Measurements from ENCODE around the gene CLIP1.

The CLIP1 gene

DNA sequence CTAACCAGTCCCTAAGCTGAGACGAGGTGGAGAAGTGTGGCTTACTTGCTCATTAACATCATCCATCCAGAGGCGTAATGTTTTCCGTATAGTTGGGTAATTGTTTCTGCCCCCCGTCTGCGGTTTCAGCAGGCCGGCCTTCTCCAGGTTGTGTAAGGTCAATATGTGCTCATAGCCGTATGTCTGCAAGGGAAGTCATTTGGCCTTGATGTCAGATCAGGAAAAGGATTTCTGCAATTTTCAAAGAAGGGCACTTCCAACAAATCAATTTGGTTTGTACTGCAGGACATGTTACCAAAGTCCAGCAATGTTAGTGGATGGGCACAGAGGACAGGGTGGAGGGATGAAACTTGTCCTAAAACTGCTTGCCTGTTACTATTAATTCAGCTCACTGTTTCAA is 186.7 kb downstream of the CLIP1 start:
- Histone ChIP-seq H3K27me3 (ENCODE audit: insufficient read depth, low read depth) (no peaks in the 10 kb centered on the region), H3K27ac (no peak overlapping the region), H3K36me3 (ENCODE audit: insufficient read depth) (no peaks in the 10 kb centered on the region), H3K9ac (no peak overlapping the region), H2AFZ (ENCODE audit: low read depth) (no peak overlapping the region), H3K4me3 (IDR thresholded peaks at IDR 0.05; ENCODE audit: insufficient read depth, low read depth, low read length) (no peak overlapping the region), H3K4me1 (ENCODE audit: low read depth, poor library complexity, severe bottlenecking) (peaks cover 6% of the 10 kb centered on the region), H3K4me2 (no peak overlapping the region), H3K79me2 (ENCODE audit: insufficient read depth, low read depth) (no peaks in the 10 kb centered on the region), H4K20me1 (ENCODE audit: insufficient read depth) (no peaks in the 10 kb centered on the region)
- TF ChIP-seq, protein P1, sequence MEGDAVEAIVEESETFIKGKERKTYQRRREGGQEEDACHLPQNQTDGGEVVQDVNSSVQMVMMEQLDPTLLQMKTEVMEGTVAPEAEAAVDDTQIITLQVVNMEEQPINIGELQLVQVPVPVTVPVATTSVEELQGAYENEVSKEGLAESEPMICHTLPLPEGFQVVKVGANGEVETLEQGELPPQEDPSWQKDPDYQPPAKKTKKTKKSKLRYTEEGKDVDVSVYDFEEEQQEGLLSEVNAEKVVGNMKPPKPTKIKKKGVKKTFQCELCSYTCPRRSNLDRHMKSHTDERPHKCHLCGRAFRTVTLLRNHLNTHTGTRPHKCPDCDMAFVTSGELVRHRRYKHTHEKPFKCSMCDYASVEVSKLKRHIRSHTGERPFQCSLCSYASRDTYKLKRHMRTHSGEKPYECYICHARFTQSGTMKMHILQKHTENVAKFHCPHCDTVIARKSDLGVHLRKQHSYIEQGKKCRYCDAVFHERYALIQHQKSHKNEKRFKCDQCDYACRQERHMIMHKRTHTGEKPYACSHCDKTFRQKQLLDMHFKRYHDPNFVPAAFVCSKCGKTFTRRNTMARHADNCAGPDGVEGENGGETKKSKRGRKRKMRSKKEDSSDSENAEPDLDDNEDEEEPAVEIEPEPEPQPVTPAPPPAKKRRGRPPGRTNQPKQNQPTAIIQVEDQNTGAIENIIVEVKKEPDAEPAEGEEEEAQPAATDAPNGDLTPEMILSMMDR (conservative IDR thresholded peaks at IDR 0.05; ENCODE audit: low read depth, low read length), result no peak

DNA sequence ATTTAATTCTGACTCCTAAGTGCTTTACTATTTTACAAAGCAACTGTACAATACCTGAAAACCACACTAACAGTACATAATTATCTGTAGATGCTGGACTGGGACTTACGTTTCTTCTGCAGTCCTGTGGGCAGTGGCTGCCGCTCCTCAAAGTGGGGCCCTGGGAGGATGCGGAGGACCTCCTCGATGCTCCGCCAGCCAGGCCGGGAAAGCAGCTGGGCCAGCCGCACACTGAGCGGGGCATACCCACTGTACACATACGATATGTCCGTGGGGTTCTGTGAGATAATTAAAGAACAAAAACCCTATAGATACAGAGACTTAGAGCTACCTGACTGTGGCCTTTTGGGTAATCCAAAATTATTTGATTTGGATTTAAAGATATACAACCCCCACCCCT is 189.8 kb downstream of the CLIP1 start:
- H3K4me3 ChIP-seq (IDR thresholded peaks at IDR 0.05; ENCODE audit: insufficient read depth, low read depth, low read length), result no peak overlapping the region
- TF ChIP-seq, protein P1 (conservative IDR thresholded peaks at IDR 0.05; ENCODE audit: low read depth, low read length), result no peak
- no peaks in the 10 kb centered on the region for H3K79me2 ChIP-seq (ENCODE audit: insufficient read depth, low read depth)
- no peaks in the 10 kb centered on the region for H4K20me1 ChIP-seq (ENCODE audit: insufficient read depth)
- H3K36me3 ChIP-seq (ENCODE audit: insufficient read depth), result no peaks in the 10 kb centered on the region
- peaks cover 6% of the 10 kb centered on the region for H3K4me1 ChIP-seq (ENCODE audit: low read depth, poor library complexity, severe bottlenecking)
- no peak overlapping the region for H2AFZ ChIP-seq (ENCODE audit: low read depth)
- H3K27me3 ChIP-seq (ENCODE audit: insufficient read depth, low read depth), result no peaks in the 10 kb centered on the region
- no peak overlapping the region for H3K9ac ChIP-seq
- H3K4me2 ChIP-seq, result no peak overlapping the region
- H3K27ac ChIP-seq, result no peak overlapping the region

DNA sequence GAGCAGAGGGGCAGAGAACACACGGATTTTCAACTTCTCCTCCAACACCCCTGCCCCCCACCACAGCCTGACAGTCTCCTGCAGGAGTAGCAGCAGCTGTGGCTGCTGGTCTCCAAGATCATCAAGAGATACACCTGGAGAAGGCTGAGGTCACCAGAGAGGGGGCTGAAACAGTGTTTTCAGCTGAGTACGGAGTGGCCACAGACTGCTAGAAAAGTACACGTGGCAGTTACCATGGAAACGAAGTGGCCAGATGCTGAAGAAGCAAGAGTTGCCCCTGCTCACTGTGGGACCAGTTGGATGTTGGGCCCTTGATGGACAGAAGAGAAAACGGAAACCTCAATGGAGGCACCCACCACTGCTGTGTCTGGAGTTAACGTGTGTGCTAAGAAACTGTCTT is 191.7 kb downstream of the CLIP1 start:
- no peak overlapping the region for H3K9ac ChIP-seq
- TF ChIP-seq, protein P1 (conservative IDR thresholded peaks at IDR 0.05; ENCODE audit: low read depth, low read length), result no peak
- H4K20me1 ChIP-seq (ENCODE audit: insufficient read depth), result no peaks in the 10 kb centered on the region
- no peaks in the 10 kb centered on the region for H3K27me3 ChIP-seq (ENCODE audit: insufficient read depth, low read depth)
- no peaks in the 10 kb centered on the region for H3K79me2 ChIP-seq (ENCODE audit: insufficient read depth, low read depth)
- no peak overlapping the region for H3K4me2 ChIP-seq
- no peak overlapping the region for H2AFZ ChIP-seq (ENCODE audit: low read depth)
- peaks cover 9% of the 10 kb centered on the region for H3K4me1 ChIP-seq (ENCODE audit: low read depth, poor library complexity, severe bottlenecking)
- no peak overlapping the region for H3K27ac ChIP-seq
- H3K4me3 ChIP-seq (IDR thresholded peaks at IDR 0.05; ENCODE audit: insufficient read depth, low read depth, low read length), result no peak overlapping the region
- H3K36me3 ChIP-seq (ENCODE audit: insufficient read depth), result no peaks in the 10 kb centered on the region

DNA sequence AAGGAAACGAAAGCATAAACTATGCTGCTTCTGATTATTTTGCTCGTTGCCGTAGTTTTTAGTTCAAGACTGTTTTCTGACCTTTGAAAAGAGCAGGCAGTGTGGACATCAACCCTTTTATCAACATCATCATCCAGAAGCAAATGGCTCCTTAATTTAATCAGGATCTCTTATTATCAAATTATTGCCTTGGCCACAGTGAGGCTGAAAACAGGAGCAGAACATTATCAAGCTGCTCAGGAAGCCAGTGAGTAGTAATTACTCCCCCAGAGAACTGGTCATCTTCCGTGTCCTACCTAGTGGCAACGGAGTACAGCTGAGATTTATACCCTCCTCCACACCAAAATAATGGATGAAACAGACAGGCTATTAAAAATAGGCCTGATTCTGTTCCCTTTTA is 194.4 kb downstream of the CLIP1 start:
- Histone ChIP-seq H4K20me1 (ENCODE audit: insufficient read depth) (no peaks in the 10 kb centered on the region), H3K4me2 (no peak overlapping the region), H3K4me3 (IDR thresholded peaks at IDR 0.05; ENCODE audit: insufficient read depth, low read depth, low read length) (no peak overlapping the region), H3K79me2 (ENCODE audit: insufficient read depth, low read depth) (peaks cover 20% of the 10 kb centered on the region; the same call in 1 of the 2 replicates), H3K4me1 (ENCODE audit: low read depth, poor library complexity, severe bottlenecking) (peaks cover 9% of the 10 kb centered on the region), H3K27me3 (ENCODE audit: insufficient read depth, low read depth) (no peaks in the 10 kb centered on the region), H2AFZ (ENCODE audit: low read depth) (no peak overlapping the region), H3K36me3 (ENCODE audit: insufficient read depth) (no peaks in the 10 kb centered on the region), H3K9ac (no peak overlapping the region), H3K27ac (no peak overlapping the region)
- TF ChIP-seq, protein P1 (conservative IDR thresholded peaks at IDR 0.05; ENCODE audit: low read depth, low read length), result no peak
